Calu3 (cell line): ENCODE measurements around the gene SAMD4A. TPM values are rescaled to one million over a fixed set of nuclear protein-coding genes. Genes with fewer than 3 reads are reported as not detected.

ENCODE experiments used
- BruUV-seq: library from RNA; stranded (reverse); fragments of 400-500 nt; replicated peaks from 2 replicates; lab custom pipeline; 2021; lab: Mats Ljungman, UMichigan
- CTCF ChIA-PET: fragments of 300-600 bp; sonication (Branson Sonifier 250); formaldehyde crosslinking; loops from one replicate; lab custom pipeline; 2022; ENCODE audit warnings: antibody characterized with exemption; lab: Charles Lee
- DNase-seq: peaks from one replicate; pipeline ENCODE4 v3.0.0; 2022
- H3K27ac Mint-ChIP-seq: one replicate; pipeline ENCODE4 v1.8.0; 2022; ENCODE audit warnings: mixed read lengths; ENCODE audit not compliant: unreplicated experiment
- H3K27me3 Mint-ChIP-seq: one replicate; pipeline ENCODE4 v1.8.0; 2022; ENCODE audit warnings: mixed read lengths; ENCODE audit not compliant: unreplicated experiment
- H3K36me3 Mint-ChIP-seq: one replicate; pipeline ENCODE4 v1.8.0; 2022; ENCODE audit warnings: mild to moderate bottlenecking, moderate library complexity, mixed read lengths; ENCODE audit not compliant: insufficient read depth, unreplicated experiment
- H3K4me1 Mint-ChIP-seq: one replicate; pipeline ENCODE4 v1.8.0; 2022; ENCODE audit warnings: mild to moderate bottlenecking, low read depth, mixed read lengths; ENCODE audit not compliant: unreplicated experiment
- H3K4me3 Mint-ChIP-seq: one replicate; pipeline ENCODE4 v1.8.0; 2022; ENCODE audit warnings: mild to moderate bottlenecking, low read depth, moderate library complexity, mixed read lengths; ENCODE audit not compliant: unreplicated experiment
- H3K9me3 Mint-ChIP-seq: one replicate; pipeline ENCODE4 v1.8.0; 2022; ENCODE audit warnings: low read depth, mixed read lengths; ENCODE audit not compliant: unreplicated experiment
- CTCF ChIP-seq: fragments of 200-600 bp; IDR thresholded peaks from one replicate; pipeline ENCODE4 v1.8.0; 2022; ENCODE audit warnings: antibody characterized with exemption; ENCODE audit not compliant: unreplicated experiment
- intact Hi-C: fragments of 100-400 bp; cut with micrococcal nuclease; formaldehyde crosslinking; loops from one replicate; pipeline ENCODE4 v1.10.0; 2022; ENCODE audit not compliant: unreplicated experiment
- total RNA-seq: library from RNA; stranded (reverse); gene quantifications from 2 replicates; pipeline ENCODE4 v1.2.3, GENCODE V29; 2022

Gene SAMD4A
- total RNA-seq, 1 experiment from 2014 or later = 14.4 TPM

DNA sequence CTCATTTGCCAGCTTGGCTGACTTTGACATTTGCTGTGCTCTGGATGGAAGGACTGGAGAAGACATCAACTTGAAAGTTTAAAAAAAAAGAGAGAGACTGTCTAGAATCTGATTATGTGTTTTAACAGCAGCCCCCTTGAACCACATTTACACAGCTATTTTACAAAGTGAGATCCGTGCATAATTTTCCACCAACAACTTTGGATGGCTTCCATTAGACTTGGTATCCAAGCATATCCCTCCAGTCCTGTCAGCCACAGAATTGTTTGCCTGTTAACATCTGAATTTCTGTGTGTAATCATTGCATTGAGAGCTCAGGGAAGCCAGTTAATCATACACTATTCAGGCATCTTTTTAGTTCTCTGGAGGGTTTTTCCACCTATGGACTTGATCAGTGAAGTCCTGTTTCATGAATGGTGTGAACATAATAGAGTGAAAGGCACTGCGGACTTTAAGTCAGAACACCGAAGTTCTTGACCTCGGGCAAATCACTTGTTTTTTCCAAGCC, 93.7 kb downstream of the SAMD4A start:
- CTCF ChIA-PET = interaction anchor here (0.6 kb wide), 1 partner anchor 24 kb away, joined by 3 read pairs; no protein-coding TSS in a partner anchor
- BruUV-seq = no TSS peak
- no peak for TF ChIP-seq CTCF

GRCh38 chr14:54662491-54663133, 95.7 kb downstream of the SAMD4A start:
- no peak overlapping the region for H3K27ac Mint-ChIP-seq
- no peaks in the 10 kb centered on the region for H3K9me3 Mint-ChIP-seq
- no TSS peak for BruUV-seq
- no peak for TF ChIP-seq CTCF
- no peaks in the 10 kb centered on the region for H3K27me3 Mint-ChIP-seq
- CTCF ChIA-PET = no interaction called here
- DNase-seq = no peak
- H3K4me1 Mint-ChIP-seq = peaks cover 13% of the 10 kb centered on the region
- no peak overlapping the region for H3K4me3 Mint-ChIP-seq
- intact Hi-C loops = no loop called here
- H3K36me3 Mint-ChIP-seq = no peaks in the 10 kb centered on the region

More for the DNA sequence above, 93.7 kb downstream of the SAMD4A start:
- Mint-ChIP-seq H3K27ac (no peak overlapping the region), H3K36me3 (no peaks in the 10 kb centered on the region), H3K4me3 (no peak overlapping the region), H3K27me3 (no peaks in the 10 kb centered on the region), H3K9me3 (no peaks in the 10 kb centered on the region), H3K4me1 (peaks cover 22% of the 10 kb centered on the region)
- no peak for DNase-seq
- intact Hi-C loops = no loop called here

DNA sequence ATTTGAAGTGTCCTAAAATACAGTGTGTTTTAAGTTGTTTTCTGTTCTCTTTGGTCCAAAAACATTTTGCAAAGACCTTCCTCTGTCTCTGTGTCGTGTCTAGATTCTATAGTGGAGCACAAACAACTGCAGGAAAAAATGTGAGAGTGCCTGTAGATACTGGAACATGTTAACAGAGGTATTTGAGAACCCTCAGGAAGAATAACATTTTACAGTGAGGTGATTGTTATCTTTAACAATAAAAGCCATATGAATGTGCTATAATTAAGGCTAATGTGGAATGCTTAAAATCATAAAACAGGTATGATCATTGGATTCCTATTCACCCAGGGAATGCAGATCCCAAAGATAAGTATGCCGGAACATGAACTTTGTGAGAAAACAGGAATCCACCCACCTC, 98.0 kb downstream of the SAMD4A start:
- Mint-ChIP-seq H3K36me3 (no peaks in the 10 kb centered on the region), H3K4me3 (no peak overlapping the region), H3K4me1 (no peaks in the 10 kb centered on the region), H3K9me3 (no peaks in the 10 kb centered on the region), H3K27me3 (no peaks in the 10 kb centered on the region), H3K27ac (no peak overlapping the region)
- no peak for DNase-seq
- intact Hi-C loops = no loop called here
- CTCF ChIA-PET = no interaction called here
- no TSS peak for BruUV-seq
- no peak for TF ChIP-seq CTCF

- no peak overlapping the region for H3K4me3 Mint-ChIP-seq
- CTCF ChIA-PET = no interaction called here
- H3K27me3 Mint-ChIP-seq = no peaks in the 10 kb centered on the region
- TF ChIP-seq CTCF = no peak
- H3K36me3 Mint-ChIP-seq = no peaks in the 10 kb centered on the region
- H3K27ac Mint-ChIP-seq = no peak overlapping the region
- no peaks in the 10 kb centered on the region for H3K9me3 Mint-ChIP-seq
- intact Hi-C loops = no loop called here
- BruUV-seq = no TSS peak
- DNase-seq = no peak
- peaks cover 5% of the 10 kb centered on the region for H3K4me1 Mint-ChIP-seq
Observed at GRCh38 chr14:54665946-54666345, 99.0 kb downstream of the SAMD4A start.
